BJ (cell line): ENCODE measurements around the gene ATP5F1E. TPM values are rescaled to one million over a fixed set of nuclear protein-coding genes. Genes with fewer than 3 reads are reported as not detected.

Experiments
- CTCF ChIA-PET: fragments of 350-600 bp; formaldehyde crosslinking; extraction: SDS; loops from one replicate; lab custom pipeline; 2021; ENCODE audit warnings: antibody characterized with exemption, inconsistent platforms; lab: Yijun Ruan, JAX
- POLR2A ChIA-PET: fragments of 300-600 bp; sonication (Branson Sonifier 250); formaldehyde crosslinking; extraction: SDS; loops from one replicate; lab custom pipeline; 2021; ENCODE audit warnings: antibody characterized with exemption; lab: Charles Lee
- DNase-seq: peaks from one replicate; pipeline ENCODE4 v3.0.0-alpha.2; 2011; ENCODE audit warnings: low read depth
- H3K27me3 ChIP-seq: 2 replicates; pipeline ENCODE4 v1.6.0; 2011; ENCODE audit warnings: low read length; ENCODE audit not compliant: control insufficient read depth, insufficient read depth
- H3K36me3 ChIP-seq: 2 replicates; pipeline ENCODE4 v1.5.1; 2011; ENCODE audit warnings: low read length; ENCODE audit not compliant: control insufficient read depth, insufficient read depth
- H3K4me3 ChIP-seq: 2 replicates; pipeline ENCODE4 v1.5.1; 2011; ENCODE audit warnings: low read depth, mild to moderate bottlenecking, control low read depth, low read length
- polyA plus RNA-seq: library from polyadenylated mRNA; depleted of rRNA; stranded (reverse); fragments of >200 nt; gene quantifications from 2 replicates; pipeline ENCODE4 v1.2.3, GENCODE V29; 2011
- TF ChIP-seq, protein P1 (sequence below): IDR thresholded peaks from 2 replicates; pipeline ENCODE4 v1.5.1; 2011; ENCODE audit warnings: low read depth, mild to moderate bottlenecking, control low read depth, inconsistent platforms, low read length, moderate library complexity; ENCODE audit not compliant: insufficient read depth

ATP5F1E gene
- polyA plus RNA-seq, 1 experiment, result 54.5 TPM

DNA sequence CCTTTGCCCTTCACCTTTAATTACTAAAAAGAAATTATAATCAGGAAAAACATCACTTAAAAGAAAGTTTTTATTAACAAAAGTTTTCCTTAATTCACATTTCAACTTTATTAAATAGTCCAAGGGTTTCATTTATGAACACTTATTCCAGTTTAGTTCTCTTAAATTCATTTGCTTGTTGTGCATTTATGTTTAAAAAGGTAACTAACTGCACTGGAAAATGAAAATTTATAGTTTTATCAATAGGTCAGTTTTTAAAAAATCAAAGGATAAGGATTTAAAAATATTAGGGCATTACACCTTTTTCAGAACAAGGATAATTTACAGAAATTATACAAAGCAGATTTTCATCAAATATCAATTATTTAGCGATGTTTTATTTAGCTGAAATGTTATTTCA, 958 bp upstream of the ATP5F1E start:
- TF ChIP-seq, protein P1, sequence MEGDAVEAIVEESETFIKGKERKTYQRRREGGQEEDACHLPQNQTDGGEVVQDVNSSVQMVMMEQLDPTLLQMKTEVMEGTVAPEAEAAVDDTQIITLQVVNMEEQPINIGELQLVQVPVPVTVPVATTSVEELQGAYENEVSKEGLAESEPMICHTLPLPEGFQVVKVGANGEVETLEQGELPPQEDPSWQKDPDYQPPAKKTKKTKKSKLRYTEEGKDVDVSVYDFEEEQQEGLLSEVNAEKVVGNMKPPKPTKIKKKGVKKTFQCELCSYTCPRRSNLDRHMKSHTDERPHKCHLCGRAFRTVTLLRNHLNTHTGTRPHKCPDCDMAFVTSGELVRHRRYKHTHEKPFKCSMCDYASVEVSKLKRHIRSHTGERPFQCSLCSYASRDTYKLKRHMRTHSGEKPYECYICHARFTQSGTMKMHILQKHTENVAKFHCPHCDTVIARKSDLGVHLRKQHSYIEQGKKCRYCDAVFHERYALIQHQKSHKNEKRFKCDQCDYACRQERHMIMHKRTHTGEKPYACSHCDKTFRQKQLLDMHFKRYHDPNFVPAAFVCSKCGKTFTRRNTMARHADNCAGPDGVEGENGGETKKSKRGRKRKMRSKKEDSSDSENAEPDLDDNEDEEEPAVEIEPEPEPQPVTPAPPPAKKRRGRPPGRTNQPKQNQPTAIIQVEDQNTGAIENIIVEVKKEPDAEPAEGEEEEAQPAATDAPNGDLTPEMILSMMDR, result no peak
- ChIA-PET CTCF (interaction anchor here (1.5 kb wide), 1 partner anchor 189 kb away, joined by 4 read pairs; no protein-coding TSS in a partner anchor), POLR2A (no interaction called here)
- H3K36me3 ChIP-seq, result peaks cover 13% of the 10 kb centered on the region
- no peak for DNase-seq
- H3K27me3 ChIP-seq, result no peaks in the 10 kb centered on the region
- H3K4me3 ChIP-seq, result no peak overlapping the region

DNA sequence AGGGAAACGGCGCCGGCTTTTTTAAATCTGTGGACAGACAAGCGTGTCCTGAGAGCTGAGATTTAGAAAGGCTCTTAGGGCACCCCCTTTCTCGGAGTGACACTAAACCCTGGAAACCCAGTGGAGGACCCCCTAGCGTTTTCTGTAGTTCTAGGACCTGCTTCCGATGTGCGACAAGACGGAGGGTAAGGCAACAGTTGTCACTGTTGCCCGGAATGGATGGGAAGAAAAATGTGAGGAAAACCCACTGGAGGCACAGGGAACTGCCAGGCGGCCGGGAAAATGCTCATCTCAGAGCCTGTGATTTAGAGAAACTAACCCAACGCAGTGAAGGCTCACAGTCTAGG, 551 bp upstream of the ATP5F1E start:
- no peak for DNase-seq
- Histone ChIP-seq H3K36me3 (peaks cover 11% of the 10 kb centered on the region), H3K4me3 (peak overlapping the region; percentile 75), H3K27me3 (no peaks in the 10 kb centered on the region)
- ChIA-PET CTCF (interaction anchor here (1.0 to 1.5 kb wide), 3 partner anchors 9 to 190 kb away, joined by 3 to 6 read pairs (median 4); no protein-coding TSS in a partner anchor), POLR2A (no interaction called here)
- TF ChIP-seq, protein P1, result peak; percentile 29; the same call in 1 of the 2 replicates

DNA sequence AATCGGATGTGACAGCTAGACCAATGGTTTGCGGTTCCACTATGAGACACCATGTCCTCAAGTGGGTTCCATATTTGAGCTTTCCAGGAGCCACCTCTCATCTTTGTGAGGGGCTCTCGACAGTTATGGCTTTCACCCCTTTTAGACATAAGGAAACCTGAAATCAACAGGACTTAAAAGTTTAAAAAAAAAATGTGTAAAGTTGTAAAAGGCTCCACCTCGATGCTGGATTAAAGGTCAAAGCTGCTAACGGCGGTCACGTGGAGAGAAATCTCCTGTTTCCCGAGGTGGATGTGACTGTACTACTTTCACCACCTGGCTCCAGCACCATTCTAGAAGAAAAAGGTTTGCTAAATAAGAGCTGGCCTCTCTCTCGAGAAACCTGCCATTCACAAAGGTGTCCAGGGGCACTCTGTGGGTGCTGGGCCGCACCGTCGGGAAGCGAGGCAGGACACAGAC, 542 bp downstream of the ATP5F1E start:
- TF ChIP-seq, protein P1, result no peak
- Histone ChIP-seq H3K27me3 (no peaks in the 10 kb centered on the region), H3K4me3 (peak overlapping the region; percentile 75), H3K36me3 (peaks cover 6% of the 10 kb centered on the region)
- DNase-seq, result no peak
- POLR2A ChIA-PET, result interaction anchor here (0.5 kb wide), 1 partner anchor 575 kb away, joined by 3 read pairs; no protein-coding TSS in a partner anchor
- CTCF ChIA-PET, result interaction anchor here (0.6 to 1.2 kb wide), 4 partner anchors 12 to 721 kb away, joined by 3 to 4 read pairs (median 3); no protein-coding TSS in a partner anchor

DNA sequence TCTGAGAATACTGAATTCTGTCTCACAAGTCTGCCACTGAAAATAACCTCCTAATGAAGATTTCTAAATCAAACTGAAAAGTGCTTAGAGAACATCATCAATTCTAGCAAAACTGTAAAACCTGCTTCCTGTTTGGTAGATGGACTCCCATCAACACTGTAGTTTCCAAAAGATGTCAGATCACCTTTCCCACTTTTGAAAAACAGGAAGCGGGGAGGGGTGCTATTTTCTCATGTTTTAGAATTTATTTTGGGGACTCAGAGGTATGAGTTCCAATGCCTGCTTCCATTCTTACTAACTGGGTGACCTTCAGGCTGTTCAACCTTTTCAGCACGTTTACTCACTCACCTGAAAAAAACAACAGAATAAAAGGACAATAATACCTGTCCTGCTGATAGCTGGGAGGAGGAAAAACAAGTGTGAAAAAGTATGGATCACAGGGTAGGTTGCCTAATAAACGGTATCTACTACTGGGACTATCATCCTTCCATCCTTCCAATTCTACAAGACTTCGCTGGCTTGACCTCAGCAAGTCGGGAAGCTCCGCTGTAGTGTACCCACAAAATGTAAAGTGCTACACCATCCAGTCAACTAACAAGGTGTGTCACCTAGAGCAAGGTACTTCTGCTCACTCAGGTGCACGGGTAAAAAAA, 1.1 kb downstream of the ATP5F1E start:
- TF ChIP-seq, protein P1, result no peak
- CTCF ChIA-PET, result interaction anchor here (1.1 to 1.2 kb wide), 2 partner anchors 14 to 162 kb away, joined by 3 read pairs; no protein-coding TSS in a partner anchor
- POLR2A ChIA-PET, result interaction anchor here (0.5 kb wide), 1 partner anchor 575 kb away, joined by 3 read pairs; no protein-coding TSS in a partner anchor

DNA sequence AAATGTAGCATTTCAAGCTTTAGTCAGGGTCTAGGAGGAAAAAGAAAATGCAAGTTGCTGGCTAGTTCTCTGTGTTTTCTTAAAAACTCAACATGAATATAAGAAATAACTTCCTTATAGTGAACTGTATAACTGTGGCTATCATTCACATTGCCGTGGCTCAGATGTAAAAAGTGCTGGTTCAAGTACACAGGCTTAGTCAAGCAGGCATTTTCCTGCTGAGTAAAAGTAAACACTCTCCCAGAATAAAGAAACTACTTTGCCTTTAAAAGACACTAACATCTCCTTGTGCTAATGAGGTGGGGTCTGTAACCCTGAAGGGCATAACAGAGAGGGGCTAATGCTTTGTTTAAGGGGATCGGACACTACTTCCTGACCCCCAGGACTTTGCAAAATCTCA, 3.3 kb downstream of the ATP5F1E start:
- TF ChIP-seq, protein P1, result no peak
- POLR2A ChIA-PET, result no interaction called here
- H3K27me3 ChIP-seq, result no peaks in the 10 kb centered on the region
- CTCF ChIA-PET, result interaction anchor here (1.2 kb wide), 1 partner anchor 193 kb away, joined by 4 read pairs; no protein-coding TSS in a partner anchor
- peaks cover 12% of the 10 kb centered on the region for H3K36me3 ChIP-seq
- no peak for DNase-seq
- H3K4me3 ChIP-seq, result peak overlapping the region; percentile 18; the same call in 1 of the 2 replicates

More for the DNA sequence above, 1.1 kb downstream of the ATP5F1E start:
- H3K27me3 ChIP-seq, result no peaks in the 10 kb centered on the region
- no peak for DNase-seq
- H3K36me3 ChIP-seq, result peaks cover 2% of the 10 kb centered on the region
- H3K4me3 ChIP-seq, result peak overlapping the region; percentile 75
